GM12878 (cell line): ENCODE results near the gene MT1X. TPM values are rescaled to one million over a fixed set of nuclear protein-coding genes. Genes with fewer than 3 reads are reported as not detected.

Source experiments
- ATF3 ChIP-seq: IDR thresholded peaks from 2 replicates; pipeline ENCODE4 v1.6.1; 2011; ENCODE audit warnings: low read depth, mild to moderate bottlenecking, low read length, moderate library complexity, borderline replicate concordance; ENCODE audit errors: extremely low read depth
- BHLHE40 ChIP-seq, 2 experiments: fragments of 450-650 bp in 1 of 2; IDR thresholded peaks; 2 replicates each; pipeline ENCODE4 v1.6.1; 2011 to 2017; ENCODE audit warnings: low read depth in 2 of 2, borderline replicate concordance in 1 of 2, improper control_type of control experiment in 1 of 2, low read length in 1 of 2, mild to moderate bottlenecking in 1 of 2
- BMI1 ChIP-seq: fragments of 450-650 bp; IDR thresholded peaks from 2 replicates; pipeline ENCODE4 v1.6.1; 2016; ENCODE audit warnings: mild to moderate bottlenecking, moderate library complexity, borderline replicate concordance
- CEBPB ChIP-seq, 2 experiments: fragments of 150-350 bp in 1 of 2; IDR thresholded peaks; 2 replicates each; pipeline ENCODE4 v1.6.1; 2012 to 2014; ENCODE audit warnings: low read depth in 2 of 2, low read length in 2 of 2, borderline replicate concordance in 1 of 2, inconsistent platforms in 1 of 2
- E2F4 ChIP-seq: IDR thresholded peaks from 2 replicates; pipeline ENCODE4 v1.6.1; 2012; ENCODE audit warnings: low read depth, low read length, improper control_type of control experiment
- FOXM1 ChIP-seq: IDR thresholded peaks from 2 replicates; pipeline ENCODE4 v1.6.1; 2012; ENCODE audit warnings: low read depth, mild to moderate bottlenecking, inconsistent platforms, low read length, moderate library complexity
- HDAC6 ChIP-seq: fragments of 200-600 bp; sonication (generic); IDR thresholded peaks from one replicate; pipeline ENCODE4 v1.8.0; 2017; ENCODE audit warnings: antibody characterized with exemption; ENCODE audit not compliant: unreplicated experiment
- KDM1A ChIP-seq: fragments of 200-600 bp; sonication (generic); IDR thresholded peaks from 2 replicates; pipeline ENCODE4 v1.6.1; 2016; ENCODE audit warnings: borderline replicate concordance
- MYC ChIP-seq: IDR thresholded peaks from 2 replicates; pipeline ENCODE4 v1.6.1; 2011; ENCODE audit warnings: mild to moderate bottlenecking, low read length, moderate library complexity, inconsistent platforms; ENCODE audit not compliant: insufficient read depth, insufficient replicate concordance, insufficient read length, severe bottlenecking
- RAD21 ChIP-seq: IDR thresholded peaks from 2 replicates; pipeline ENCODE4 v1.6.1; 2011; ENCODE audit warnings: mild to moderate bottlenecking, low read depth, low read length, moderate library complexity; ENCODE audit not compliant: insufficient read depth
- SIX5 ChIP-seq: IDR thresholded peaks from 2 replicates; pipeline ENCODE4 v1.6.1; 2011; ENCODE audit warnings: mild to moderate bottlenecking, low read depth, low read length, moderate library complexity; ENCODE audit not compliant: severe bottlenecking
- SUPT20H ChIP-seq: IDR thresholded peaks from 2 replicates; pipeline ENCODE4 v1.6.1; 2011; ENCODE audit warnings: low read depth, mild to moderate bottlenecking, low read length, moderate library complexity, borderline replicate concordance; ENCODE audit not compliant: control insufficient read depth
- TAF1 ChIP-seq: IDR thresholded peaks from 2 replicates; pipeline ENCODE4 v1.6.1; 2011; ENCODE audit warnings: mild to moderate bottlenecking, low read depth, low read length, borderline replicate concordance
- ZSCAN29 ChIP-seq: fragments of 450-650 bp; IDR thresholded peaks from 2 replicates; pipeline ENCODE4 v1.6.1; 2017; ENCODE audit warnings: mild to moderate bottlenecking, moderate library complexity
- polyA plus RNA-seq, 11 experiments: library from polyadenylated mRNA; depleted of rRNA in 4 of 11; unstranded in 6 of 11; stranded (reverse) in 5 of 11; fragments of >200 nt; fragmentation: Nextera tagmentation in 4 of 11; fragmentation: Illumina TruSeq in 1 of 11; extraction: Ambion mirVana in 4 of 11; extraction: Trizol in 1 of 11; gene quantifications; 1 replicate in 1 of 11; 2 replicates in 10 of 11; pipeline versions ENCODE4 v1.2.1 to v1.2.3, GENCODE V29; 2011 to 2016; ENCODE audit warnings: inconsistent platforms in 2 of 11, missing spikeins in 2 of 11, low read depth in 1 of 11
- total RNA-seq, 4 experiments: library from RNA; depleted of rRNA in 3 of 4; stranded (reverse); fragments of >200 nt in 3 of 4; fragmentation: Illumina TruSeq in 1 of 4; extraction: Trizol in 1 of 4; gene quantifications; 2 replicates each; pipeline versions ENCODE4 v1.2.1 to v1.2.3, GENCODE V29; 2013 to 2021
- TF ChIP-seq, protein P1 (sequence below): fragments of 450-650 bp; IDR thresholded peaks from 2 replicates; pipeline ENCODE4 v1.6.1; 2017; ENCODE audit warnings: antibody characterized with exemption, mild to moderate bottlenecking, moderate library complexity
- TF ChIP-seq, protein P2 (sequence below): fragments of 450-650 bp; formaldehyde crosslinking; IDR thresholded peaks from 2 replicates; pipeline ENCODE4 v1.4.0; 2020; ENCODE audit warnings: mild to moderate bottlenecking, moderate library complexity

The MT1X gene
- total and polyA plus RNA-seq, 10 of the 15 experiments (the other 5 are each of a cell fraction or from before 2014, with no cell fraction given) = 5.8 to 65.6 (median 15.4) TPM

DNA sequence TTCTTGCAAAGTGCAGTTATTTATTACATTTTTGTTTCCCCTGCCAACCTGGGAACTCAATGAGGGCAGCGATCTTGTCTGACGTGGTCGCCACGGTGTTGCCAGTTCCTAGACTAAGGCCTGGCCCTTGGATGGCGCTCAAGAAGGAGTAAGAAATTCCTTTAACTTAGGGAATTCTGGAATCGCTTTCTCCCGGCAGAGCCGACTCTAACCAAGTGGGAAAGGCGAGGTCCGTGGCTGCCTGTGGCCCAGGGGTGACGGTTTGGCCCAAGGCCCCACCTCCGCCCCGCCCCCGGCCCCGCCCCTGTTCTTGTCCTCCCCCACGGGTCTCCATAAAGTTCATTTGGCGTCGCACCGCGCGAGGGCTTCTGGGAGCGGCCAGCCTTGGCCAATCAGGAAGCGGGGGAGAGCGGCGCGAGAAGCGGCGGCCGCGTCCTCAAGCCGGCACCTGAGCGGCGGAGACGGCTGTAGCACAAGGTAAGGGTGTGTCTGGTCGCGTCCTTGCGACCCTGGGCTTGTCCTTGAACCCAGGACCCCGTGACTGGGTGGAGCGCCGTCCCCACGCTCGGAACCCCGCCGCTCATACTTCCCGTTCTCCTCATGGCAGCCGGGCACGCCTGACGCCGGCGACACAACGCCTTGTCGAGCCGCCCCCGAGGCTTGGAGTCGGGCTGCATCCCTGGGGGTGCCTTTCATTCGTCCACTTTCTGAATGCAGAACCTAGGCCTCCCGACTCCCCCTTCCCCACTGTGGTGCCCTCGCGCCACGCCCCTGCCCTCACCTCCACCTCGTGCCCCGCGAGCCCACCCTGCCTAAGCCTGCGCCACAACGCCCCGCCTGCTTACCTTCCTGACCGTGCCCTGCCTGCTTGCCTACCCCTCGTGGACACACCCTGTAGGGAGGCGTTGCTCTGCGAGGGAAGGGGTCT lies 47.7 kb downstream of the MT1X start, which contains the start of gene NUP93 (continued):
- TF ChIP-seq CEBPB (IDR thresholded peaks at IDR 0.05; ENCODE audit: borderline replicate concordance in 1 of 2, low read depth in 2 of 2, low read length in 2 of 2) (no peak), SIX5 (peak; percentile 33), BMI1 (no peak), ATF3 (peak; percentile 44; the same call in 1 of the 2 replicates), KDM1A (no peak), ZSCAN29 (no peak), BHLHE40 (IDR thresholded peaks at IDR 0.05; ENCODE audit: borderline replicate concordance in 1 of 2, low read depth in 2 of 2, low read length in 1 of 2) (peak; percentile 11 to 79; a peak in 2 of 4 replicates), SUPT20H (no peak), FOXM1 (no peak), RAD21 (no peak), HDAC6 (no peak), MYC (no peak), E2F4 (peak; percentile 79), TAF1 (peak; percentile 40; the same call in 1 of the 2 replicates)
- TF ChIP-seq, protein P1, sequence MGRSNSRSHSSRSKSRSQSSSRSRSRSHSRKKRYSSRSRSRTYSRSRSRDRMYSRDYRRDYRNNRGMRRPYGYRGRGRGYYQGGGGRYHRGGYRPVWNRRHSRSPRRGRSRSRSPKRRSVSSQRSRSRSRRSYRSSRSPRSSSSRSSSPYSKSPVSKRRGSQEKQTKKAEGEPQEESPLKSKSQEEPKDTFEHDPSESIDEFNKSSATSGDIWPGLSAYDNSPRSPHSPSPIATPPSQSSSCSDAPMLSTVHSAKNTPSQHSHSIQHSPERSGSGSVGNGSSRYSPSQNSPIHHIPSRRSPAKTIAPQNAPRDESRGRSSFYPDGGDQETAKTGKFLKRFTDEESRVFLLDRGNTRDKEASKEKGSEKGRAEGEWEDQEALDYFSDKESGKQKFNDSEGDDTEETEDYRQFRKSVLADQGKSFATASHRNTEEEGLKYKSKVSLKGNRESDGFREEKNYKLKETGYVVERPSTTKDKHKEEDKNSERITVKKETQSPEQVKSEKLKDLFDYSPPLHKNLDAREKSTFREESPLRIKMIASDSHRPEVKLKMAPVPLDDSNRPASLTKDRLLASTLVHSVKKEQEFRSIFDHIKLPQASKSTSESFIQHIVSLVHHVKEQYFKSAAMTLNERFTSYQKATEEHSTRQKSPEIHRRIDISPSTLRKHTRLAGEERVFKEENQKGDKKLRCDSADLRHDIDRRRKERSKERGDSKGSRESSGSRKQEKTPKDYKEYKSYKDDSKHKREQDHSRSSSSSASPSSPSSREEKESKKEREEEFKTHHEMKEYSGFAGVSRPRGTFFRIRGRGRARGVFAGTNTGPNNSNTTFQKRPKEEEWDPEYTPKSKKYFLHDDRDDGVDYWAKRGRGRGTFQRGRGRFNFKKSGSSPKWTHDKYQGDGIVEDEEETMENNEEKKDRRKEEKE = no peak
- TF ChIP-seq, protein P2, sequence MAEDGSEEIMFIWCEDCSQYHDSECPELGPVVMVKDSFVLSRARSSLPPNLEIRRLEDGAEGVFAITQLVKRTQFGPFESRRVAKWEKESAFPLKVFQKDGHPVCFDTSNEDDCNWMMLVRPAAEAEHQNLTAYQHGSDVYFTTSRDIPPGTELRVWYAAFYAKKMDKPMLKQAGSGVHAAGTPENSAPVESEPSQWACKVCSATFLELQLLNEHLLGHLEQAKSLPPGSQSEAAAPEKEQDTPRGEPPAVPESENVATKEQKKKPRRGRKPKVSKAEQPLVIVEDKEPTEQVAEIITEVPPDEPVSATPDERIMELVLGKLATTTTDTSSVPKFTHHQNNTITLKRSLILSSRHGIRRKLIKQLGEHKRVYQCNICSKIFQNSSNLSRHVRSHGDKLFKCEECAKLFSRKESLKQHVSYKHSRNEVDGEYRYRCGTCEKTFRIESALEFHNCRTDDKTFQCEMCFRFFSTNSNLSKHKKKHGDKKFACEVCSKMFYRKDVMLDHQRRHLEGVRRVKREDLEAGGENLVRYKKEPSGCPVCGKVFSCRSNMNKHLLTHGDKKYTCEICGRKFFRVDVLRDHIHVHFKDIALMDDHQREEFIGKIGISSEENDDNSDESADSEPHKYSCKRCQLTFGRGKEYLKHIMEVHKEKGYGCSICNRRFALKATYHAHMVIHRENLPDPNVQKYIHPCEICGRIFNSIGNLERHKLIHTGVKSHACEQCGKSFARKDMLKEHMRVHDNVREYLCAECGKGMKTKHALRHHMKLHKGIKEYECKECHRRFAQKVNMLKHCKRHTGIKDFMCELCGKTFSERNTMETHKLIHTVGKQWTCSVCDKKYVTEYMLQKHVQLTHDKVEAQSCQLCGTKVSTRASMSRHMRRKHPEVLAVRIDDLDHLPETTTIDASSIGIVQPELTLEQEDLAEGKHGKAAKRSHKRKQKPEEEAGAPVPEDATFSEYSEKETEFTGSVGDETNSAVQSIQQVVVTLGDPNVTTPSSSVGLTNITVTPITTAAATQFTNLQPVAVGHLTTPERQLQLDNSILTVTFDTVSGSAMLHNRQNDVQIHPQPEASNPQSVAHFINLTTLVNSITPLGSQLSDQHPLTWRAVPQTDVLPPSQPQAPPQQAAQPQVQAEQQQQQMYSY (CRISPR knock-in tag) = no peak
